Measurements from ENCODE around the gene RFPL1.
"Not testable (repeated sequence)": the region's sequence is repeated elsewhere in the genome, so short reads cannot be mapped to it uniquely, and the experiment has no call there.

Gene RFPL1

DNA sequence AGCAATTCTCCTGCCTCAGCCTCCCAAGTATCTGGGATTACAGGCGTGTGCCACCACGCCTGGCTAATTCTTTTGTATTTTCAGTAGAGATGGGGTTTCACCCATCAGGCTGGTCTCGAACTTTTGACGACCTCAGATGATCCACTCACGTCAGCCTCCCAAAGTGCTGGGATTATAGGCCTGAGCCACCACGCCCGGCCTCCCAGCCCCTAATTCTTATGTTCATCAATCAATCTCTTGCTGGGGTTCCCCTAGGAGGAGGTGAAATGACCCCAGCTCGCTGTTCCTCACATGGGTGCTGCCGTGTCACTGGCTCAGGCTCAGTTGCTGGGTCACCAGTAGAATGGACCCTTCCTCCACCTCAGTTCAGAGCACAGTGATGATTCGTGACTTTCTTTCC lies at the start of gene RFPL1:
Gene RFPL1 (plus strand): TSS at position 301 of the 400 bp plus-strand sequence.
- H3K27ac ChIP-seq, H3K4me3 ChIP-seq: not testable (repeated sequence)
- DNase-seq (ENCODE audit: low spot score), result peak; percentile 9

DNA sequence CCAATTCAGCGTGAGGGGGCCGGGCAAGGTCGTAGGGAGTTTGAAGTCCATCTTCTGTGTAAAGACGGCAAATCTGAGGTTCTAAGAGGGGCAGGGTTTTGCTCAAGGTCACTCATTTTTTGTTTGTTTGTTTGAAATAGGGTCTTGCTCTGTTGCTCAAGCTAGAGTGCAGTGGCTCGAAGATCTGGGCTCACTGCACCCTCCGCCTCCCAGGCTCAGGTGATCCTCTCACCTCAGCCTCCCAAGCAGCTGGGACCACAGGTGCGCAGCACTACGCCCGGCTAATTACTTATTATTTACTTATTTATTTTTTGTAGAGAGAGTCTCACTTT lies 49.7 kb upstream of the RFPL1 start:
- peak overlapping the region; percentile 87 for H3K4me3 ChIP-seq
- peak overlapping the region; percentile 62 to 90 for H3K27ac ChIP-seq
- TF ChIP-seq, protein P1, sequence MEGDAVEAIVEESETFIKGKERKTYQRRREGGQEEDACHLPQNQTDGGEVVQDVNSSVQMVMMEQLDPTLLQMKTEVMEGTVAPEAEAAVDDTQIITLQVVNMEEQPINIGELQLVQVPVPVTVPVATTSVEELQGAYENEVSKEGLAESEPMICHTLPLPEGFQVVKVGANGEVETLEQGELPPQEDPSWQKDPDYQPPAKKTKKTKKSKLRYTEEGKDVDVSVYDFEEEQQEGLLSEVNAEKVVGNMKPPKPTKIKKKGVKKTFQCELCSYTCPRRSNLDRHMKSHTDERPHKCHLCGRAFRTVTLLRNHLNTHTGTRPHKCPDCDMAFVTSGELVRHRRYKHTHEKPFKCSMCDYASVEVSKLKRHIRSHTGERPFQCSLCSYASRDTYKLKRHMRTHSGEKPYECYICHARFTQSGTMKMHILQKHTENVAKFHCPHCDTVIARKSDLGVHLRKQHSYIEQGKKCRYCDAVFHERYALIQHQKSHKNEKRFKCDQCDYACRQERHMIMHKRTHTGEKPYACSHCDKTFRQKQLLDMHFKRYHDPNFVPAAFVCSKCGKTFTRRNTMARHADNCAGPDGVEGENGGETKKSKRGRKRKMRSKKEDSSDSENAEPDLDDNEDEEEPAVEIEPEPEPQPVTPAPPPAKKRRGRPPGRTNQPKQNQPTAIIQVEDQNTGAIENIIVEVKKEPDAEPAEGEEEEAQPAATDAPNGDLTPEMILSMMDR (IDR thresholded peaks at IDR 0.05), result no peak
- DNase-seq (ENCODE audit: low spot score), result peak; percentile 69

DNA sequence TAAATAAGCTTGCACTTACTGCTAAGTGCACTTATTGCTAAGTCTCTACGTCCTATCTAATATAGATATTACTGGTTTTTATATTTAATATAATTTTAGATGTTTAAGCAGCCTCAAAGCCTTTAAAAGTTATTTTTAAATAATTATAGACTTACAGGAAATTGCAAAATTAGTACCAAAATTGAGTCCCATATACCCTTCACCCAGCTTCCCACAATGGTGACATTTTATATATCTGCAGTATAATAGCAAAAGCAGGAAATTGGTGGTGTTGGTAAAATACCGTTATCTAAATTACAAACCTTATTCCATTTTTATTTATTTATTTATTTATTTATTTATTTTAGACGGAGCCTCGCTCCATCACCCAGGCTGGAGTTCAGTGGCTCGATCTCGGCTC lies 48.1 kb upstream of the RFPL1 start:
- no peak overlapping the region for H3K4me3 ChIP-seq
- TF ChIP-seq, protein P1 (IDR thresholded peaks at IDR 0.05), result no peak
- no peak overlapping the region for H3K27ac ChIP-seq
- no peak for DNase-seq (ENCODE audit: low spot score)

DNA sequence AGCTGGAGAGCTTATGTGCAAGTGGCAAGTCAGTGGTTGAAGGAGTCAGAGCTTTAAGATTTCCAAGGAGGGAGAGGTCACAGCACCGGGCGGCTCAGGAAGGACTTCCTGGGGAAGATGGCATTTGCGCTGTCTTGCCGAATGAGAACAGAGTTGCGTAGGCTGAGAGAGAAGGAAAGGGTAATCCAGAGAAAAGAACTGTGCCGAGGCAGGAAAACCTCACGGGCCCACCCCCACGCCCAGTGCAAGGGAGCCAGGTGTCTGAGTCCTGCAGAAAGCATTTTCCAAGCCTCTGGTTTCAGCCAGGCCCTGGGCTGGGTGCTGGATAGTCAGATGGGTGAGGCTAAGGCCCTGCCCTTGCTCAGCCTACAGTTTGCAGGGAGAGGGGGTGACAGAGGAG lies 46.8 kb upstream of the RFPL1 start:
- peak; percentile 60 for DNase-seq (ENCODE audit: low spot score)
- TF ChIP-seq, protein P1 (IDR thresholded peaks at IDR 0.05), result no peak
- H3K27ac ChIP-seq, result no peak overlapping the region
- no peak overlapping the region for H3K4me3 ChIP-seq

DNA sequence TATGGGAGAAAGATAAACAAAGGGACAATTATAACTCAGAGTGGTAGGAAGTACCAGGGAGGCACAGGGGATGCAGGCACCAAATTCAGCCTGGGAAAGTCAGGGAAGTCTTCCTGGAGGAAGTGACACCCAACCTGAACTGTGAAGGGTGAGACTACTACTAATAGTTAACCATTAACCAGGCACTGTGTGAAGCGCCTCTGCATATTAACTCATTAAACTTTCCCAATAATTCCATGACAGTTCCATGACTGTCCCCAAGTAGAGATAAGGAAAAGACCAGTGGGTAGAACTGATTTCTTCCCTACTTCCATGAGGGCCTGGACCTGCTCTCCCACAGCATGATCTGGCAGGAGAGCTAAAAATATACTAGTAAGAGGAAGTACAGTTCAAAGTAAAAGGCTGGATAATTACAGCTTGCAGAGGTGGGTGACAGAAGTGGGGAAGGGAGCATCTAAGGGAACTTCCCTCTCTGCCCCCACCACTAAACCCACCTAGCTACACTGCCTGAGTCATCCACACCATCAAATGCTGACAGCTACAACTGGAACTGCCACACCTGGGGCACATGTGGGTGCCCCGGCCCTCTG lies 45.3 kb upstream of the RFPL1 start:
- no peak overlapping the region for H3K27ac ChIP-seq
- no peak overlapping the region for H3K4me3 ChIP-seq
- DNase-seq (ENCODE audit: low spot score), result peak; percentile 56
- TF ChIP-seq, protein P1 (IDR thresholded peaks at IDR 0.05), result no peak

DNA sequence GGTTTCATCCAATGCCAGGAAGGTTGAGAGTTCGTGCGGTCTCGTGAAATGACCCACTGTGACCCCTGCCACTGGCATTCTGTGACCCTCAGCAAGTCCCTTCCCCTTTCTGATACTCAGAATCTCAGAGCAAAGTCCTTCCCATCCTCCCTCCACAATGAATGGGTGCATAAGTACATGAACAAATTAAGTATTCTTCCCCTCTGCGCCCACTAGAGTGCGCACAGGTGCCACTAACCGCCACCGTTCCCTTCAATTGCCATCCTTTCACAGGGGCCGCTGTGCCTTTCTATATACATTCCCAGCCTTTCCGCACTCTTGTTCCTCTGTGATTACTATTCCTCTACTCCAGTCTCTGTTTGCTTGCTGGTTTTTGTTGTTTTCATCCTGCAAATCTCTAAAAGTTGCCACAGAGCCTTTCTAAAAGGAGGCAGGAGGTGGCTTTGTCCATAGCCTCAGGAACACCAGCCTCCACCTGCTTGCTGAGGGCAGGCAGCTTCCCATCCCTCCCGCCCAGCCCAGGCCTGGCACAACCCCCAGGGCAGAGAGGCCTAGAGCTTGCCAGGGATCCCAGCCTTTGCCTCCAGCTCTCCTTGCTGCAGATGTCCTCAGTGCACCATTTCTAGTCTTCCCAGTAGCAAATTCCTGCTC lies 43.3 kb upstream of the RFPL1 start:
- no peak overlapping the region for H3K27ac ChIP-seq

DNA sequence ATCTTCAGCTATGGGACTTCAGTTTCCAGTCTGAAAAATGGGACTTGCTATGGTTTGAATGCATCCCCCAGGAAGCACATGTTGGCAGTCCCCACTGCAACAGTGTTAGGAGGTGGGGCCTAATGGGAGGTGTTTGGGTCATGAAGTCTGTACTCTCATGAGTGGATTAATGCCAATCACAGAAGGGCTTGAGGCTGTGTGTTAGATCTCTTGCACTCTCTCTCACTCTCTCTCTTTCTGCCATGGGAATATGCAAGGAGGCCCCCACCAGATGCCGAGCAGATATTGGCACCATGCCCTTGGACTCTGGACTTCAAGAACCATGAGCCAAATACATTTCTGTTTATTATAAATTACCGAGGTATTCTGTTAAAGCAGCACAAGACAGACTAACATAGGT lies 42.3 kb upstream of the RFPL1 start:
- Histone ChIP-seq H3K4me3 (no peak overlapping the region), H3K27ac (no peak overlapping the region)
- TF ChIP-seq, protein P1 (IDR thresholded peaks at IDR 0.05), result no peak
- DNase-seq (ENCODE audit: low spot score), result peak; percentile 63

More for the DNA sequence above, 43.3 kb upstream of the RFPL1 start:
- DNase-seq (ENCODE audit: low spot score), result peak; percentile 74
- H3K4me3 ChIP-seq, result no peak overlapping the region
- TF ChIP-seq, protein P1 (IDR thresholded peaks at IDR 0.05), result peak; percentile 67

Data from coronary artery (tissue), 2 donors.